Ascending aorta (tissue), 2 donors: ENCODE results near the gene REG1B. TPM values are rescaled to one million over a fixed set of nuclear protein-coding genes. Genes with fewer than 3 reads are reported as not detected.

Experiments
- DNase-seq, 2 donors: peaks; one replicate each; pipeline ENCODE4 v3.0.0-alpha.2; 2019; ENCODE audit warnings: low spot score in 2 of 2
- H3K27ac ChIP-seq, 2 donors: fragments of 200-600 bp; sonication (generic); one replicate each; pipeline ENCODE4 v1.5.1; 2016 to 2017; ENCODE audit warnings: mild to moderate bottlenecking in 1 of 2
- H3K27me3 ChIP-seq: fragments of 200-600 bp; sonication (generic); one replicate; pipeline ENCODE4 v1.5.1; 2017
- H3K36me3 ChIP-seq, 2 donors: fragments of 200-600 bp; sonication (generic); one replicate each; pipeline ENCODE4 v1.5.1; 2016
- H3K4me1 ChIP-seq, 2 donors: fragments of 200-600 bp; sonication (generic); one replicate each; pipeline ENCODE4 v1.5.1; 2016 to 2017; ENCODE audit warnings: mild to moderate bottlenecking in 1 of 2
- H3K4me3 ChIP-seq, 2 donors: fragments of 200-600 bp; sonication (generic); one replicate each; pipeline ENCODE4 v1.5.1; 2016 to 2017; ENCODE audit warnings: mild to moderate bottlenecking in 1 of 2
- H3K9me3 ChIP-seq, 2 donors: fragments of 200-600 bp; sonication (generic); one replicate each; pipeline ENCODE4 v1.5.1; 2016
- CTCF ChIP-seq, 3 experiments: fragments of 200-600 bp in 2 of 3; fragments of 450-650 bp in 1 of 3; sonication (generic) in 2 of 3; IDR thresholded peaks; one replicate each; pipeline ENCODE4 v1.5.1; 2016 to 2019; ENCODE audit warnings: antibody characterized with exemption in 3 of 3, mild to moderate bottlenecking in 1 of 3, moderate library complexity in 1 of 3
- intact Hi-C: fragments of 100-400 bp; cut with DNase I; formaldehyde crosslinking; loops from one replicate; pipeline ENCODE4 v1.15.1; 2023
- total RNA-seq: library from RNA; depleted of rRNA; stranded (reverse); fragments of >200 nt; gene quantifications from one replicate; pipeline ENCODE4 v1.1.0, GENCODE V29; 2016

Gene REG1B
- total RNA-seq: not detected

DNA sequence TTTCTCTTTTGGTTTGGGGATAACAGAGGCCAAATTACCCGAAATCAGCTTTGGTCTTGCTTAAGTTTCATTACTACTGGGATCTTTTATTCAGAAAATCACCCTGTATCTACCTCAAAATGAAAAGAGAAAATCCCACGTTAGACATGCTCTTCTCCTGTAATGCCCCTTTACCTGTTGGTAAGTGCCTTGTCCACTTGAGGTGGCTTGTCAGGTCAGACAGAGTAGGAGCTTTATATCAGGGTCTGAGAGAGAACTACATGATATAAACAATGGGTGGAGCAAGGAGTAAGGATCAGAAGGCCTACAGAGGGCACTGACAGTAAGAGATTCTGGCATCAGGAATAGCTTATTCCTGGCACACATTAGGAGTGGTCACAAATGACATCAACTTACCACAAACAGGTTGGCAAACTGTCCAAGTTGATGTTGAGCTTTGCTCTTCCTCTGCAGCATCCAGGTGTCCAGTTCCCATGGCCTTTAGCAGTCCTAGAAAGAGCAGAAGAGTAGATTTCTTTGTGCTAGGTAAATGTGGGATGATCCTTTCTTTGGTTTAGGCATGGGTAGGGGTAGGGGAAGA is at the start of gene REG1B:
TSS of gene REG1B (minus strand) at position 209 of the 580 bp plus-strand sequence. CDS start 381 bp downstream, outside the sequence.
- Histone ChIP-seq H3K4me3 (no peak within 1 kb of the TSS), H3K4me1 (no peaks in the 10 kb centered on the region), H3K36me3 (no peaks in the 10 kb centered on the region), H3K27me3 (no peaks in the 10 kb centered on the region), H3K27ac (no peak within 1 kb of the TSS), H3K9me3 (no peaks in the 10 kb centered on the region)
- no peak for DNase-seq
- TF ChIP-seq CTCF (IDR thresholded peaks at IDR 0.05): no peak
- intact Hi-C loops: no loop called here

DNA sequence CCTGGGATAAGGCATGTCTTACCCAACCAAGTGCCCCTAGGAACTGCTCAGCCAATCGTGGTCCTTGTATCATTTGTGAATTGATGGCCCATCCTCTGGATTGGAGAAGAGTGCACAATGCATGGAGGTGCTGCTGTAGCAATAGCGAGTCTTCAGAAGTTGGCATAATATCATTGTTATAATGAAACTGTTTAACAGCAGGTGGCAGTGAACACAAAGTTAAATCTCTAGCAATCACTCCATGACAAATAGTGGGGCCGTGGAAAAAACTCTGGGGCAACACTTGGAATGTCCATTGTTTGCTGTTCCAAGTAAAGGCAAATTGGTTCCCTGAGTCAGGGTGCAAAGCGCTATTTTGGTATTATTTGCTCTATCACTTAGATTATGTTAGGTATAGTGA is 43.9 kb upstream of the REG1B start:
- intact Hi-C loops: no loop called here
- H3K36me3 ChIP-seq: no peaks in the 10 kb centered on the region
- H3K27ac ChIP-seq: no peak overlapping the region
- no peak for DNase-seq
- no peaks in the 10 kb centered on the region for H3K27me3 ChIP-seq
- H3K4me3 ChIP-seq: no peak overlapping the region
- H3K9me3 ChIP-seq: no peaks in the 10 kb centered on the region
- TF ChIP-seq CTCF (IDR thresholded peaks at IDR 0.05): no peak
- no peaks in the 10 kb centered on the region for H3K4me1 ChIP-seq

DNA sequence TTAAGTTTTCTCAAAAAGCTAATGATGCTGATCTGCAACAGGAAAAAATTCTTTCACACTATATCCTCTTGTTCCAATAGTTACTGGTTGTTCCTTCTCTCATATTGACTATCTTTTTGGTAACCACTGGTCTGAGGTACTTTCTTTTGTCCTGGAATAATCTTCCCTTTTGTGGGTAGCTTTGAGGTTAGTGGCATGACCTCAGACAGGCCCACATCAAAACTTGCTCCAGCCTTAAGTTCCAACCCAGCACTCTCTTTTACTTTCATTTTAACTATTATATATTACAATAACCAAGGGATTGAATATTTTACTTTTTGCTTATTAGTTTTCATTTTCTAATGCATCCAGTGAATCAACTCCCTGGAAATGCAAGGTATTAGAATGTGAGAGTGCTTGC is 42.0 kb upstream of the REG1B start:
- intact Hi-C loops: no loop called here

GRCh38 chr2:79129260-79129659 is 41.5 kb upstream of the REG1B start:
- no peaks in the 10 kb centered on the region for H3K9me3 ChIP-seq
- TF ChIP-seq CTCF (IDR thresholded peaks at IDR 0.05): no peak
- intact Hi-C loops: no loop called here
- H3K27me3 ChIP-seq: no peaks in the 10 kb centered on the region
- no peak overlapping the region for H3K27ac ChIP-seq
- no peaks in the 10 kb centered on the region for H3K36me3 ChIP-seq
- no peaks in the 10 kb centered on the region for H3K4me1 ChIP-seq
- DNase-seq: no peak
- H3K4me3 ChIP-seq: no peak overlapping the region

More for the DNA sequence above, 42.0 kb upstream of the REG1B start:
- Histone ChIP-seq H3K27me3 (no peaks in the 10 kb centered on the region), H3K4me3 (no peak overlapping the region), H3K4me1 (no peaks in the 10 kb centered on the region), H3K27ac (no peak overlapping the region), H3K36me3 (no peaks in the 10 kb centered on the region), H3K9me3 (no peaks in the 10 kb centered on the region)
- DNase-seq: no peak
- TF ChIP-seq CTCF (IDR thresholded peaks at IDR 0.05): no peak

- no peak for TF ChIP-seq CTCF (IDR thresholded peaks at IDR 0.05)
- no peak overlapping the region for H3K4me3 ChIP-seq
- H3K36me3 ChIP-seq: no peaks in the 10 kb centered on the region
- no peak overlapping the region for H3K27ac ChIP-seq
- DNase-seq: no peak
- intact Hi-C loops: no loop called here
- no peaks in the 10 kb centered on the region for H3K9me3 ChIP-seq
- H3K4me1 ChIP-seq: no peaks in the 10 kb centered on the region
- H3K27me3 ChIP-seq: no peaks in the 10 kb centered on the region
Observed at GRCh38 chr2:79128406-79128805, 40.6 kb upstream of the REG1B start.

DNA sequence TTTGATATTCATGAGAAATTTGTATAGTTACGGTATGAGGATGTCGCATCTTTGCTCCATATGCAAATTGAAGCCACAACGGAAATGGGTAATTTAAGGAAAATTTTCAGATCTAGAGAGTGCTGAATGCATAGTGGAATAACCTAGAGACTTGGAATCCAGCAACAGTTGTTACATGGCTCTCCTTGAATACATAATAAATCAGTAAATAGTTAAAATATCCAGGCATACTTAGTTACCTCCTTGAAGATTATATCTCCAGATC is 37.9 kb upstream of the REG1B start:
- TF ChIP-seq CTCF (IDR thresholded peaks at IDR 0.05): no peak
- Histone ChIP-seq H3K9me3 (no peaks in the 10 kb centered on the region), H3K27ac (no peak overlapping the region), H3K36me3 (no peaks in the 10 kb centered on the region), H3K4me1 (no peaks in the 10 kb centered on the region), H3K4me3 (no peak overlapping the region), H3K27me3 (no peaks in the 10 kb centered on the region)
- intact Hi-C loops: no loop called here
- no peak for DNase-seq
